GM19438 (cell line): ENCODE data around the gene SRSF9.

Experiments used
- ATAC-seq: cut with Tn5 transposase; IDR thresholded peaks from one replicate; pipeline ENCODE4 v1.9.1; 2021; ENCODE audit warnings: low read depth; ENCODE audit not compliant: unreplicated experiment

Gene SRSF9

DNA sequence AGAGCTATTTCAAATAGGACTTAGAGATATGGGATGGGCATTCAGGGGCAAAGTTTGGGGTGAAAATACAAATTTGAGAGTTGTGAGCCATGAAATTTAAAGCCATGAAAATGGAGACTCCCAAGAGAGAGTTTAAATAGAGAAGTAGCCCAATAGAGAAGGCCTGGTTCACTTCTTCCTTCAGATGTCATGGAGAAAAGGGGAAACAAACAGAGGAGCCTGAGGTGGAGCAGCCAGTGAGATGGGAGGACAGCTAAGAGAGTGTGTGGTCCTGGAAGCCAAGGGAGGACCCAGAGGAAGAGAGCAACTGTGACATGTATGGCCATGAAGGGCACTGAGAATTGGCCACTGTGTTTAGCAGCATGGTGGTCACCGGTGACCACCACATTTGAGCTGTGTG is 14.1 kb upstream of the SRSF9 start:
- ATAC-seq, result no peak

- no peak for ATAC-seq
These were observed 11.6 kb upstream of the SRSF9 start for GRCh38 chr12:120481022-120481767.

- ATAC-seq, result no peak
These were observed 10.7 kb upstream of the SRSF9 start for GRCh38 chr12:120480211-120480610.

DNA sequence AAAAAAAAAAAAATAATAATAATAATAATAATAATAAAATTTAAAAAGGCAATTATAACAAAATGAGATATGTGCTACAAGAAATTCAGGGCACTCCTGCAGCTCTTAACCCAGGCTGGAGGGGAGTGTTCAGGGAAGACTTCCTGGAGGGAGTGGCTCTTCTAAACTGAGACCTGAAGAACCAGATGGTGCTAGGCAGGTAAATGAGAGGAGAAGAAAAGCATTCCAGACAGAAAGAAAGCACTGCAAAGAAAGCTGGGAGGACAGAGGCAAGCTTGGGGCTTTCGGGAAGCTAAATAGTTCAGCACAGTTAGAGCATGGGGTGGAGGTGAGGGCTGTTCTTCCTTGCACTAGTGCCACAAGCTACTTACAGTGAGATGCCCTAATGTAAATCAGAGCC is 9.9 kb upstream of the SRSF9 start:
- ATAC-seq, result no peak

DNA sequence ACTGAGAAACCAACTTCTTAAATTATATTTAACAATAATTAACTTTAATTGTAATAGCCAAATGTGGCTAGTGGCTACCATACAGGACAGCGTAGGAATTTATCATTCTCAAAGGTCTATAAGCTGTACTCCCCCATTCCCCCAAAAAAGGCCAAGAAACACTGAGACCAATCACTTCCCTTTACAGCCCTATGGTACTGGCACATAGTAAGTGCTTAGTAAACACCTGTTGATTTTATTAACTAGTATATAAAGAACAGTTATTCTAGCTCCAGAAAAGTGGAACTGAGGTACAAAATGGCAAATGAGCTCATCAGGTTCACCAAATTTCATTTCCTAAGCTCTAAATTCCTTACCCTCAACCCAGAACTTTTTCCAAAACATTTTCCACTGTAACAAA is 6.1 kb upstream of the SRSF9 start:
- ATAC-seq, result no peak

DNA sequence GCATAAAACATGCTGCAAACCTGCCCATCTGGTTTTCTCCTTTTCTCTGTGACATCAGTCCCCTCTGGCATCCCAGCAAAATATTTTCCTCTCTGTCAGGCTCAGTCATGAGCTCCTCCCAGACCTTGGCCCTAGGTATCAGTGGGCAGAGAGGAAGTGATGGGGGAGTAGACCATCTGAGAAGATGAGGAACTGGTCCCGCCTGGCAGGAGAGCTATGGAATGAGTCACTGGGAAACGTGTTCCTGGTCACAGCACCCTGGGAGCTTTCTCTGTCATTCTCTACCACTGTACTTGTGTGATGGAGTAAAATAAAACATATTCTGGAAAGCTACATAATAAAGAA is 5.0 kb upstream of the SRSF9 start:
- ATAC-seq, result no peak

GRCh38 chr12:120473807-120474615 is 4.5 kb upstream of the SRSF9 start:
- no peak for ATAC-seq

- no peak for ATAC-seq
These were observed 3.0 kb upstream of the SRSF9 start for GRCh38 chr12:120472521-120472920.

- ATAC-seq, result peak; percentile 26
These were observed 719 bp upstream of the SRSF9 start for GRCh38 chr12:120470150-120470784.

DNA sequence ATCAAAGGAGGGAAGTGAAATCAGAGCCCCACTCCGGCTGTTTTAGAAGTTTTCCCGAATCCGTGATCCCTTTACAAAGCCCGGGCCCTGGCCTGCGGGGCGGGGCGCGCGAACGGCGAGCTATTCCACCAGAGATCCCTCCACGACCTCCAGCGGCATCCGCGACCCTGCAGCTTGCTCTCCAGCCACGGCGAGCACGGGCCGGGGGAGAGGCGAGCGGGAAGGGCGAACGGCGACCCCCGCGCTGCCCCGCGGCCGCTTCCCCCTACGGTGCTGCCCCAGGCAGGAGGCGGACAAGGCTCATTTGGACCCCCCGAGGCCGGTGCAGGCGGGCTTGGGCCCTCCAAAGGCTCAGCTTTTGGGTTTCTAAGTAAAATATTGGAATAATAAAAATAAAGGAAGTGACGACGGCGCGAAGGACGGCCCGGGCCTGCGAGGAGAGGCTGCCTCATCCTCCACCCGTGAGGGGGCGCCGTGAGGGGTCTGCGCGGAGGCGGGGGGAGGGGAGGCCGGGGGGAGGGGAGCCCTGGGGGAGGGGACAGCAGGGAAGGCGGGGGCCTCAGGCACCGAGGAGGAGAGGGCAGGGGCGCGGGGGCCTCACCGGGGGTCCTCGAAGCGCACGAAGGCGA is 613 bp downstream of the SRSF9 start:
- ATAC-seq, result peak; percentile 25

DNA sequence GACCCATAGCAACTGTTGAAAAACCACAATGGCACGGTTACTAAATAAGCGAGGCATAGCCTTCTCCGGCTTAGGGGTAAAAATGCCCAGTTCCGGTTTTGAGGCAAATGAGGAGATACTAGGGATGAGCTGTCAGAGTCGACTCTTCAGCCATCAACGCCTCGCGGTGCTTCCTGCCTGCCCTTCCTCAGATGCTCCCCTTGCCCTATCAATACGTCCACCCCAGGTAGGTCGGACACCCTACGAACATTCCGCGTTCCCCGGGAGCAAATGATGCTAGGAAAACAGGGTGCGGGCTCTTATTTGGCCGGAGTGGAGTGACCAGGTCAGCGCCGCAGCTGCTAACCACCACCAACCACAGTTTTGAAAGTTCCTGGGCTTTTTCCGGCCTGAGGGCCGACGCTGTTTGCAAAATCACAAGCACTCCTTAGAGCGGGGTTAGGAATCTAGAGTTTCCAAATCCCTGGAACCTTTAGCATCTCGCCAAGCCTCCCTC is 1.2 kb downstream of the SRSF9 start:
- no peak for ATAC-seq

- no peak for ATAC-seq
These were observed 2.1 kb downstream of the SRSF9 start for GRCh38 chr12:120467439-120467838.

GRCh38 chr12:120466560-120467315 is 2.8 kb downstream of the SRSF9 start:
- ATAC-seq, result no peak

DNA sequence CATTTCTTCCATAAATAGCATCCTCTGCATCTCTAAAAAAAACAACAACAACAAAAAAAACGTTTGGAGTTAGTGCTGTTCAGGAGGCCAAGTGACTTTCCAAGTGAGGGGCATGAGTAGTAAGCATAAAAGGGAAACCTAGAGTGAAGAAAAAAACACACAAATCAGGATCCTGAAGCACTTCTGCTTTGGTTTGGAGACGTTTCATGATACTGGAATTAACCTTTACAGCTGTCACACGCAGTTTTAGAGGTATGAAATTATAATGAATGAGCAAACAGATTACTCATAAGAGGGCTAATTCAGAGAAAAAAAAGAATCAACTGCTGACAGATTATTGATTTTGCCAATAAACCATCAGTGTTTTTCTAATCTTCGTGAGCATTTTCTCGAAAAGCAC is 3.8 kb downstream of the SRSF9 start:
- no peak for ATAC-seq

GRCh38 chr12:120463712-120464111 is 5.8 kb downstream of the SRSF9 start:
- ATAC-seq, result no peak

- no peak for ATAC-seq
These were observed 7.4 kb downstream of the SRSF9 start for GRCh38 chr12:120462099-120462640.

- ATAC-seq, result no peak
These were observed 9.4 kb downstream of the SRSF9 start for GRCh38 chr12:120460157-120460556.

- ATAC-seq, result no peak
These were observed 12.4 kb downstream of the SRSF9 start for GRCh38 chr12:120457133-120457532.

- ATAC-seq, result no peak
These were observed 14.2 kb downstream of the SRSF9 start for GRCh38 chr12:120455302-120455701.

- ATAC-seq, result no peak
These were observed 15.6 kb downstream of the SRSF9 start for GRCh38 chr12:120453977-120454376.
